Measurements from ENCODE around the gene CLPTM1L. TPM values are rescaled to one million over a fixed set of nuclear protein-coding genes. Genes with fewer than 3 reads are reported as not detected.

The CLPTM1L gene
- total RNA-seq, 2 experiments from 2014 or later, result 395 TPM

DNA sequence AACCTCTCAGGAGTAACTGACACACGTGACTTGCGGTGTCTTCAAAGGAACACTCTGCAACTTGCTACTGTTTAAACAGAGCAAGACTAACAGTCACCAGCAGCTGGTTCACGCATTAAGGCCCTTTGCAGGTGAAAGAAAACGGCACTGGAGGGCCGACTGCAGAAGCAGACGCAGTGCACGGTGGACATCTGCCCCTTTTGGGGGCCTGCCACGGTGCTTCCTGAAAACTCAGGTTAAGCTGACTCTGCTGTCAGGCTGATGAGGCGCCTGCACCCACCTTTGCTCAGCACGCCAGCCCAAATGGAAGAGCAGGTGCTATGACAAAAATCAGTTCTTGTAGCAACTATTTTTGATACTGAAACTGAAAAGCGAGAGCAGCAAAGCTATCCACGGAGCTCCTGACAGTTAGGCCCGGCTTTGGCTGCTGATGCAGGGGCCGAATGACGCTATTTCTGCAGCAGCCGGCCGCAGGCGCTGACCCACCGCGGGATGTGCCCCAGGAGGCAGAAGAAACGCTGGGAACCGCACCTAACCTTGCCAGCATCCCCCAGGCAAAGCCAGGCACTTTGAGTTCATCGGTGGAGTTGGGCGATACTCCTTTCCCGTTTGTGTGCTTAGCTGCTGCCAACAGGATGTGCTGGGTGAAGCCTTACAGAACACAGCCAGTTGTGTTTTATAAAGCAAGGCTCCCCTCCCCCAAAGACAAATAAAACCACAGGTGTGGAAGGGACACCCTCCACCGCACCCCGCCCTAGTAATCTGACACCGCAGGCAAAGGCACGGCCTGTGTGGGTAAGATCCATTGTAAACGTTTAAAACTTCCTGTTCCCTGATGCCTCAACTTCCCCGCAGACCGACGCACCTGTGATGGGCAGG lies 29.0 kb downstream of the CLPTM1L start:
- POLR2A ChIA-PET, result interaction anchor here (0.6 to 8.1 kb wide), 6 partner anchors 13 to 65 kb away, joined by 3 to 78 read pairs (median 8); partner anchors contain the start of genes CLPTM1L and TERT
- peaks cover 52% of the 10 kb centered on the region for H3K36me3 ChIP-seq (ENCODE audit: insufficient read depth, low read length)
- no peaks in the 10 kb centered on the region for H4K20me1 ChIP-seq (ENCODE audit: insufficient read depth, low read length)
- peaks cover 8% of the 10 kb centered on the region; the same call in 1 of the 2 replicates for H3K79me2 ChIP-seq (ENCODE audit: insufficient read depth, low read depth, low read length)
- TF ChIP-seq EZH2phosphoT487 (IDR thresholded peaks at IDR 0.05; ENCODE audit: borderline replicate concordance, low read depth, low read length), result no peak
- TF ChIP-seq, protein P1, sequence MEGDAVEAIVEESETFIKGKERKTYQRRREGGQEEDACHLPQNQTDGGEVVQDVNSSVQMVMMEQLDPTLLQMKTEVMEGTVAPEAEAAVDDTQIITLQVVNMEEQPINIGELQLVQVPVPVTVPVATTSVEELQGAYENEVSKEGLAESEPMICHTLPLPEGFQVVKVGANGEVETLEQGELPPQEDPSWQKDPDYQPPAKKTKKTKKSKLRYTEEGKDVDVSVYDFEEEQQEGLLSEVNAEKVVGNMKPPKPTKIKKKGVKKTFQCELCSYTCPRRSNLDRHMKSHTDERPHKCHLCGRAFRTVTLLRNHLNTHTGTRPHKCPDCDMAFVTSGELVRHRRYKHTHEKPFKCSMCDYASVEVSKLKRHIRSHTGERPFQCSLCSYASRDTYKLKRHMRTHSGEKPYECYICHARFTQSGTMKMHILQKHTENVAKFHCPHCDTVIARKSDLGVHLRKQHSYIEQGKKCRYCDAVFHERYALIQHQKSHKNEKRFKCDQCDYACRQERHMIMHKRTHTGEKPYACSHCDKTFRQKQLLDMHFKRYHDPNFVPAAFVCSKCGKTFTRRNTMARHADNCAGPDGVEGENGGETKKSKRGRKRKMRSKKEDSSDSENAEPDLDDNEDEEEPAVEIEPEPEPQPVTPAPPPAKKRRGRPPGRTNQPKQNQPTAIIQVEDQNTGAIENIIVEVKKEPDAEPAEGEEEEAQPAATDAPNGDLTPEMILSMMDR (conservative IDR thresholded peaks at IDR 0.05; ENCODE audit: low read length), result no peak
- H3K27ac ChIP-seq (ENCODE audit: low read depth, low read length, poor library complexity, severe bottlenecking), result peak overlapping the region; percentile 100
- H3K9me2 ChIP-seq (ENCODE audit: insufficient read depth, low read length), result no peaks in the 10 kb centered on the region
- intact Hi-C loops (cut with micrococcal nuclease; ENCODE audit: unreplicated experiment), result loop anchor here (1.0 to 10.0 kb wide), 6 partner anchors 21 to 479 kb away; partner anchors contain the start of genes LPCAT1, MRPL36 and TERT
- H3K4me2 ChIP-seq (ENCODE audit: low read length), result peak overlapping the region; percentile 97
- DNase-seq (ENCODE audit: low spot score), result peak; percentile 99
- H3K4me1 ChIP-seq (ENCODE audit: insufficient read depth, low read length, poor library complexity, severe bottlenecking), result peaks cover 73% of the 10 kb centered on the region
- peak overlapping the region; percentile 66 for H3K4me3 ChIP-seq (ENCODE audit: low read depth, low read length, poor library complexity, severe bottlenecking)
- no peak overlapping the region for H2AFZ ChIP-seq (ENCODE audit: low read length)
- H3K9me3 ChIP-seq (ENCODE audit: low read length), result peaks cover 10% of the 10 kb centered on the region
- BruUV-seq (replicated peaks), result no TSS peak
- CTCF ChIA-PET (ENCODE audit: unreplicated experiment), result interaction anchor here (1.8 kb wide), 1 partner anchor 26 kb away, joined by 6 read pairs; no protein-coding TSS in a partner anchor

DNA sequence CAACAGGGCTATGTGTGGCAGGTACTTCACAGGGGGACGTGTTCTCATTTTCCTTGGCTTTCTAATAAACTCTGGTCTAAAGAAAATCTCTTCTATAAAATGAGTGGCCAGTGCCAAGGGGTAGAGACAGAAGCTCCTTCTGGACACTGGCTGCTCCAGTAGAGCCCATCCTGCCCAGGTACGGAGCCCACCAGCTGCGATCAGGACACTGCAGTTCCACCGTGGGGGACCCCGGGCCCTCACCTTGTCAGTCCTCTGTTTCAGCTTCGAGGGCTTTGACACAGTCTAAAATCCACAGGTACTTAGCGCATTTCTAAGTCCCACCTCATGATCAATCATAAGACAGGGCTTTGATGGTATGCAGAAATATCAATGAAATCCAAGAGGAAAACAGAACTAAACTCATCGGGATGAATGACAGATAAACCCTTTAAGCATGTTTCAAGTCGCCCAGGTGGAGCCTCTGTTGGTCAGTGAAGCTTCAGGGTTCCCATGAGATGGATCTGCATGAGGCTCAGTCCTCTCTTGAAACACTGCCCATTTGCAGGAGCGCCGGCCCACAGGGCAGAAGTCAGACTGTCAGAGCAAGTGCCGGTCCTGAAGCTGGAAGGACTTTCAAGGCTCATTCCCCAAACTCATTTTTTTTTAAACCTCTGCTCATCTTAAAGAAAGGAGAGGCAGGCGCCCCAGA lies 29.7 kb downstream of the CLPTM1L start:
- BruUV-seq (replicated peaks), result TSS peak; percentile 84
- Histone ChIP-seq H3K9me2 (ENCODE audit: insufficient read depth, low read length) (no peaks in the 10 kb centered on the region), H3K27ac (ENCODE audit: low read depth, low read length, poor library complexity, severe bottlenecking) (peak overlapping the region; percentile 100), H3K9me3 (ENCODE audit: low read length) (peaks cover 17% of the 10 kb centered on the region), H3K79me2 (ENCODE audit: insufficient read depth, low read depth, low read length) (peaks cover 8% of the 10 kb centered on the region; the same call in 1 of the 2 replicates), H4K20me1 (ENCODE audit: insufficient read depth, low read length) (no peaks in the 10 kb centered on the region), H2AFZ (ENCODE audit: low read length) (no peak overlapping the region), H3K4me1 (ENCODE audit: insufficient read depth, low read length, poor library complexity, severe bottlenecking) (peaks cover 79% of the 10 kb centered on the region), H3K4me3 (ENCODE audit: low read depth, low read length, poor library complexity, severe bottlenecking) (peak overlapping the region; percentile 66), H3K4me2 (ENCODE audit: low read length) (peak overlapping the region; percentile 97), H3K36me3 (ENCODE audit: insufficient read depth, low read length) (peaks cover 52% of the 10 kb centered on the region)
- no peak for DNase-seq (ENCODE audit: low spot score)
- CTCF ChIA-PET (ENCODE audit: unreplicated experiment), result interaction anchor here (1.8 kb wide), 1 partner anchor 27 kb away, joined by 6 read pairs; no protein-coding TSS in a partner anchor
- intact Hi-C loops (cut with micrococcal nuclease; ENCODE audit: unreplicated experiment), result loop anchor here (5.0 to 10.0 kb wide), 3 partner anchors 53 to 480 kb away; partner anchors contain the start of genes LPCAT1 and MRPL36
- POLR2A ChIA-PET, result interaction anchor here (0.6 to 8.1 kb wide), 8 partner anchors 12 to 148 kb away, joined by 3 to 78 read pairs (median 4); partner anchors contain the start of genes CLPTM1L and TERT
- no peak for TF ChIP-seq EZH2phosphoT487 (IDR thresholded peaks at IDR 0.05; ENCODE audit: borderline replicate concordance, low read depth, low read length)
- TF ChIP-seq, protein P1 (conservative IDR thresholded peaks at IDR 0.05; ENCODE audit: low read length), result no peak
